HL-60 (cell line): Measurements from ENCODE around the gene SGSM1.

Experiments used
- DNase-seq, 2 experiments: peaks; one replicate each; pipeline ENCODE4 v3.0.0-alpha.2; 2010 to 2020; ENCODE audit warnings: low read depth in 1 of 2, low spot score in 1 of 2
- H3K27ac ChIP-seq: fragments of 250-450 bp; sonication (Bioruptor Pico); replicated peaks from 2 replicates; pipeline ENCODE4 v1.5.1; 2020; ENCODE audit warnings: mild to moderate bottlenecking, moderate library complexity
- H3K27me3 ChIP-seq: fragments of 250-450 bp; sonication (Bioruptor Pico); 2 replicates; pipeline ENCODE4 v1.5.1; 2021; ENCODE audit warnings: mild to moderate bottlenecking, moderate library complexity; ENCODE audit not compliant: insufficient read depth, poor library complexity, severe bottlenecking
- H3K4me3 ChIP-seq: replicated peaks from 2 replicates; pipeline ENCODE4 v1.5.1; 2011; ENCODE audit warnings: mild to moderate bottlenecking, control low read depth, low read length; ENCODE audit not compliant: insufficient read depth
- GABPA ChIP-seq: IDR thresholded peaks from 2 replicates; pipeline ENCODE4 v1.6.1; 2012; ENCODE audit warnings: low read depth
- POLR2AphosphoS5 ChIP-seq: IDR thresholded peaks from 2 replicates; pipeline ENCODE4 v1.6.1; 2012; ENCODE audit warnings: low read depth
- SPI1 ChIP-seq: IDR thresholded peaks from 2 replicates; pipeline ENCODE4 v1.6.1; 2012; ENCODE audit warnings: low read depth, mild to moderate bottlenecking, borderline replicate concordance
- TF ChIP-seq, protein P1 (sequence below): IDR thresholded peaks from one replicate; pipeline ENCODE4 v1.5.1; 2011; ENCODE audit warnings: low read length, control low read depth, inconsistent platforms; ENCODE audit not compliant: insufficient read depth
- TF ChIP-seq, protein P2 (sequence below): IDR thresholded peaks from 2 replicates; pipeline ENCODE4 v1.6.1; 2012; ENCODE audit warnings: low read depth; ENCODE audit not compliant: insufficient replicate concordance

Gene SGSM1

DNA sequence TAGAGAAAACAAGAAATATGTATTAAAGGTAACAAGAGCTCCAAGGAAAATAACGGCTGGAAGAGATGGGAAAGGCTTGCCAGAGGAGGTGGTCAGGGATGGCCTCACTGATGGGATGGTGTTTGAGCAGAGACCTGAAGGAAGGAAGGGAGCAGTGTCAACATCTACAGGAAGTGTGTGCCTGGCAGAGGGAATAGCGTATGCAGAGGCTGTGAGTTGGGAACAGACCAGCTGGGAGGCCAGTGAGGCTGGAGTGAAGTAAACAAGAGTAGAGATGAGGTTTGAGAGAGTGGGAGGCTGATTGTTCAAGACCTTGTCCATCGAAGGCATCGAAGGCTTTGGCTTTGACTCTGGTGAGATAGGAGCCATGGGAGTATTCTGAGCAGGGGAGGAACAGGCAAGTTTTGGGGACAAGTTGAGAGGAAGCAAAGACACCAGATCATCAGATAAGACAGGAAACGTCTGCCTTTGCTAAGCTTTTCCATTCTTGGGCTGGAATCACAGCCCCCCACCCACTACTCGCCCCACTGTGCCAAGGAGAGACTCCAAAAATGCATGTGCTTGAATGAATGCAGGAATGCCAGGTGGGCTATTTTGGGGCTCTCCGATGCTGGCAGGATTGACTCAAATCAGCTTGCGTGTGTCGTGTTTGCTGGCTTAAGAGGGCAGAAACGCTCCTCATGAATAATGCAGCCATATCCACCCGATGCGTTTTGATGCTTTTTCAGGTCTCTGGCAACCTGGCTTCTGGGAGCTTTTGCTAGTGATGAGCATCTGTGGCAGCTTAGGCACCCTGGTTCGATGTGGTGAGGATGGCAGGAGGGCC is 7.2 kb downstream of the SGSM1 start:
- DNase-seq, result no peak
- Histone ChIP-seq H3K4me3 (no peak overlapping the region), H3K27ac (no peak overlapping the region), H3K27me3 (no peaks in the 10 kb centered on the region)
- TF ChIP-seq POLR2AphosphoS5 (no peak), SPI1 (no peak), GABPA (no peak)
- TF ChIP-seq, protein P1, sequence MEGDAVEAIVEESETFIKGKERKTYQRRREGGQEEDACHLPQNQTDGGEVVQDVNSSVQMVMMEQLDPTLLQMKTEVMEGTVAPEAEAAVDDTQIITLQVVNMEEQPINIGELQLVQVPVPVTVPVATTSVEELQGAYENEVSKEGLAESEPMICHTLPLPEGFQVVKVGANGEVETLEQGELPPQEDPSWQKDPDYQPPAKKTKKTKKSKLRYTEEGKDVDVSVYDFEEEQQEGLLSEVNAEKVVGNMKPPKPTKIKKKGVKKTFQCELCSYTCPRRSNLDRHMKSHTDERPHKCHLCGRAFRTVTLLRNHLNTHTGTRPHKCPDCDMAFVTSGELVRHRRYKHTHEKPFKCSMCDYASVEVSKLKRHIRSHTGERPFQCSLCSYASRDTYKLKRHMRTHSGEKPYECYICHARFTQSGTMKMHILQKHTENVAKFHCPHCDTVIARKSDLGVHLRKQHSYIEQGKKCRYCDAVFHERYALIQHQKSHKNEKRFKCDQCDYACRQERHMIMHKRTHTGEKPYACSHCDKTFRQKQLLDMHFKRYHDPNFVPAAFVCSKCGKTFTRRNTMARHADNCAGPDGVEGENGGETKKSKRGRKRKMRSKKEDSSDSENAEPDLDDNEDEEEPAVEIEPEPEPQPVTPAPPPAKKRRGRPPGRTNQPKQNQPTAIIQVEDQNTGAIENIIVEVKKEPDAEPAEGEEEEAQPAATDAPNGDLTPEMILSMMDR, result no peak
- TF ChIP-seq, protein P2, sequence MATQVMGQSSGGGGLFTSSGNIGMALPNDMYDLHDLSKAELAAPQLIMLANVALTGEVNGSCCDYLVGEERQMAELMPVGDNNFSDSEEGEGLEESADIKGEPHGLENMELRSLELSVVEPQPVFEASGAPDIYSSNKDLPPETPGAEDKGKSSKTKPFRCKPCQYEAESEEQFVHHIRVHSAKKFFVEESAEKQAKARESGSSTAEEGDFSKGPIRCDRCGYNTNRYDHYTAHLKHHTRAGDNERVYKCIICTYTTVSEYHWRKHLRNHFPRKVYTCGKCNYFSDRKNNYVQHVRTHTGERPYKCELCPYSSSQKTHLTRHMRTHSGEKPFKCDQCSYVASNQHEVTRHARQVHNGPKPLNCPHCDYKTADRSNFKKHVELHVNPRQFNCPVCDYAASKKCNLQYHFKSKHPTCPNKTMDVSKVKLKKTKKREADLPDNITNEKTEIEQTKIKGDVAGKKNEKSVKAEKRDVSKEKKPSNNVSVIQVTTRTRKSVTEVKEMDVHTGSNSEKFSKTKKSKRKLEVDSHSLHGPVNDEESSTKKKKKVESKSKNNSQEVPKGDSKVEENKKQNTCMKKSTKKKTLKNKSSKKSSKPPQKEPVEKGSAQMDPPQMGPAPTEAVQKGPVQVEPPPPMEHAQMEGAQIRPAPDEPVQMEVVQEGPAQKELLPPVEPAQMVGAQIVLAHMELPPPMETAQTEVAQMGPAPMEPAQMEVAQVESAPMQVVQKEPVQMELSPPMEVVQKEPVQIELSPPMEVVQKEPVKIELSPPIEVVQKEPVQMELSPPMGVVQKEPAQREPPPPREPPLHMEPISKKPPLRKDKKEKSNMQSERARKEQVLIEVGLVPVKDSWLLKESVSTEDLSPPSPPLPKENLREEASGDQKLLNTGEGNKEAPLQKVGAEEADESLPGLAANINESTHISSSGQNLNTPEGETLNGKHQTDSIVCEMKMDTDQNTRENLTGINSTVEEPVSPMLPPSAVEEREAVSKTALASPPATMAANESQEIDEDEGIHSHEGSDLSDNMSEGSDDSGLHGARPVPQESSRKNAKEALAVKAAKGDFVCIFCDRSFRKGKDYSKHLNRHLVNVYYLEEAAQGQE, result no peak

DNA sequence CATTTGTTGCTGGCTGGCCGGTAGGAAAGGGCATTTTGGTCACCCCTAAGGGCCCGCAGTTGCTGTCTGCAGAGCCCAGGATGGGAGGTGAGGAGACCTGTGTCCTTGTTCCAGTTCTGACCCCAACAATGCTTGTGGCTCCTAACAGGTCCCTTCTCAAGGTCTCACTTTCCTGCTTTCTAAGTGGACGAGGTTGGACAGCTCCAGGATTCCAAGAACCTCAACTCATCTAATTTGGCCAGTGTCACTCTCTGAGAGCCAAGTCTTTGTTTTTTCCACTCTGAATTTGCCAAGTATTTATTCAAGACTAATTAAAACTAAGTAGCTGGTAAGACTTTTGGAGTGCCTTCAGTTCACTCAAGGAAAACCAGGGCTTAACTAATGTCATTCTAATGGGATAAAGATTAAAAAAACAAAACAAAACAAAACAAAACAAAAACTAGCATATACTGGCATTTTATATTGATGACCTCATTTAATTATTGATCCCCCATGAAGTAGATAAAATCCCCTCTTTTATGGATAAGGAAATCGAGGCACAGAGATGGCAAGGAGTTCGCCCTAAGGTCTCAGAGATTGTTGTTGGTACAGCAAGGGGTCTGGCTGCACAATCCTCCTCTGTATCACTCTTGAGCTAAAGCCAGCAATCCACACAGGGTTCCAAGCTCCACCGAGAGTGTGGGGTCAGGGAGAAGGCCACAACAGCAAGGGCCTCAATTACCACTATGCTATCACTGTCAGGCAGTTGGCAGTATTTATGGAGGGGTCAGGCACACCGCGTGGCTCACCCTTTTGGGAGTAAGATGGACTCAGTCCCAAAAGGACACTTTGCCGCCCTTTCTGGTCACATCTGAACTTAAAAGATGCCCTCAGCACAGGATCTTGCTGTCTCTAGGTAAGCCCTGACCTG is 8.1 kb downstream of the SGSM1 start:
- TF ChIP-seq GABPA, result no peak
- TF ChIP-seq, protein P2, result no peak
- TF ChIP-seq SPI1, result no peak
- TF ChIP-seq, protein P1, result no peak
- TF ChIP-seq POLR2AphosphoS5, result no peak
- no peak for DNase-seq
- no peaks in the 10 kb centered on the region for H3K27me3 ChIP-seq

DNA sequence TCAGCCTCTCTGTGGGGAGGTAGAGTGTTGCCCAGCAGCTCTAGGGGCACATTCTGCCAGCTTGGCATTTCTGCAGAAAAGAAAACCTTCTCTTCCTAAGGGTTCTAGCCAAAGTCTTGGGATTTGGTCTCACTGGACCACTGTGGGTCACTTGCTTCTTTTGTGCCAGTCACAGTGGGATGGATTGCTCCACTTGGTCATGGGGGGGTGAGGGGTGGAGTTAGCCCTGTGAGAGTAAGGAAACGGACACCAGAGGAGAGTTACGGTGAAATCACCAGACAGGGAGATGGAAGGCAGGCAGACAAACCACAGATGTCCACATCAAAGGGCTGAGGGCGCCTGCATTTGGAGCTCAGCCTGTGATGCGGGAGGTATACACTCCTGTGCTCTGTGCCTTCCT is 10.8 kb downstream of the SGSM1 start:
- no peak for DNase-seq
- no peak for TF ChIP-seq POLR2AphosphoS5
- TF ChIP-seq GABPA, result no peak
- Histone ChIP-seq H3K4me3 (no peak overlapping the region), H3K27ac (no peak overlapping the region), H3K27me3 (no peaks in the 10 kb centered on the region)

More for the DNA sequence above, 8.1 kb downstream of the SGSM1 start:
- H3K4me3 ChIP-seq, result no peak overlapping the region
- H3K27ac ChIP-seq, result no peak overlapping the region

DNA sequence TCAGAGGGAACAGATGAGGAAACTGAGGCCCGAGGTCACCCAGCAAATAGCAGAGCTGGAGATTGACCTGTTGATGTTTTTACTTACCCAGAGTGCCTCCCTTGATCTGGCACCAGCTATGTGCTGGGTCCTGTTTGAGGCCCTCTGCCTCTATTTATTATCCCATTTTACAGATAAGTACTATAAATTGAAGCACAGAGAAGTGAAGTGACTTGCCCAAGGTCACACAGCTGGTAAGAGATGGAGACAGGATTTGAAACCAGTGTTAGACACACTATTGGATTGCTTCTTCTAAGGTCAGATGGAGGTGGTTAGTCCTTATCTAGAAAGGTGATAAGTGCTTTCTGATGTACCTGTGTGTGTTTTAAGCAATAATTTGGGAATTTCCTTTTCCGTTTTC is 13.5 kb downstream of the SGSM1 start:
- Histone ChIP-seq H3K27ac (no peak overlapping the region), H3K27me3 (no peaks in the 10 kb centered on the region), H3K4me3 (no peak overlapping the region)
- no peak for TF ChIP-seq SPI1
- TF ChIP-seq GABPA, result no peak
- TF ChIP-seq, protein P2, result no peak
- TF ChIP-seq POLR2AphosphoS5, result no peak
- TF ChIP-seq, protein P1, result no peak
- DNase-seq, result no peak
